Uterus (tissue), 2 donors: ENCODE data around the gene GNE.
"Not testable (repeated sequence)": the region's sequence is repeated elsewhere in the genome, so short reads cannot be mapped to it uniquely, and the experiment has no call there.

Experiments
- POLR2A ChIP-seq, 2 donors: fragments of 450-650 bp; IDR thresholded peaks; one replicate each; pipeline ENCODE4 v1.6.1; 2016; ENCODE audit warnings: antibody characterized with exemption in 2 of 2, mild to moderate bottlenecking in 1 of 2, moderate library complexity in 1 of 2
- TF ChIP-seq, protein P1 (sequence below), 4 experiments: fragments of 200-600 bp in 2 of 4; fragments of 450-650 bp in 2 of 4; sonication (generic) in 2 of 4; IDR thresholded peaks; one replicate each; pipeline ENCODE4 v1.5.1; 2016 to 2019; ENCODE audit warnings: antibody characterized with exemption in 4 of 4, mild to moderate bottlenecking in 2 of 4, moderate library complexity in 1 of 4

DNA sequence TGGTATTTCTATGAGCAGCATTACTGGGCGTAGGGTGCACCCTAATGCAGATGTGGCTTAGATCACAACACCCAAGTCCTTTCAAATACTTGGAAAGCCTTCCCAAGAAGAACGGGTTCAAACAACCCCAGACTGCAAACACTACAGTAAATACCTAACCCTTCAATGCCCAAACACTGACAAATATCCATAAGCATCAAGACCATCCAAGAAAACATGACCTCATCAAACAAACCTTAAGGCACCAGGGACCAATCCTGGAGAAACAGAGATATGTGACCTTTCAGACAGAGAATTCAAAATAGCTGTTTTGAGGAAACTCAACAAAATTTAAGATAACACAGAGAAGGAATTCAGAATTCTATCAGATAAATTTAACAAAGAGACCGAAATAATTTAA, 83.0 kb downstream of the GNE start:
- not testable (repeated sequence) for TF ChIP-seq POLR2A (IDR thresholded peaks at IDR 0.05)
- TF ChIP-seq, protein P1, sequence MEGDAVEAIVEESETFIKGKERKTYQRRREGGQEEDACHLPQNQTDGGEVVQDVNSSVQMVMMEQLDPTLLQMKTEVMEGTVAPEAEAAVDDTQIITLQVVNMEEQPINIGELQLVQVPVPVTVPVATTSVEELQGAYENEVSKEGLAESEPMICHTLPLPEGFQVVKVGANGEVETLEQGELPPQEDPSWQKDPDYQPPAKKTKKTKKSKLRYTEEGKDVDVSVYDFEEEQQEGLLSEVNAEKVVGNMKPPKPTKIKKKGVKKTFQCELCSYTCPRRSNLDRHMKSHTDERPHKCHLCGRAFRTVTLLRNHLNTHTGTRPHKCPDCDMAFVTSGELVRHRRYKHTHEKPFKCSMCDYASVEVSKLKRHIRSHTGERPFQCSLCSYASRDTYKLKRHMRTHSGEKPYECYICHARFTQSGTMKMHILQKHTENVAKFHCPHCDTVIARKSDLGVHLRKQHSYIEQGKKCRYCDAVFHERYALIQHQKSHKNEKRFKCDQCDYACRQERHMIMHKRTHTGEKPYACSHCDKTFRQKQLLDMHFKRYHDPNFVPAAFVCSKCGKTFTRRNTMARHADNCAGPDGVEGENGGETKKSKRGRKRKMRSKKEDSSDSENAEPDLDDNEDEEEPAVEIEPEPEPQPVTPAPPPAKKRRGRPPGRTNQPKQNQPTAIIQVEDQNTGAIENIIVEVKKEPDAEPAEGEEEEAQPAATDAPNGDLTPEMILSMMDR (IDR thresholded peaks at IDR 0.05): not testable (repeated sequence)
